Sigmoid colon (tissue), 4 donors: ENCODE data around the gene ADCY7.

Experiments
- CTCF ChIP-seq, 4 experiments: fragments of 450-650 bp in 3 of 4; fragments of 200-600 bp in 1 of 4; IDR thresholded peaks; one replicate each; pipeline ENCODE4 v1.5.1; 2016 to 2019; ENCODE audit warnings: antibody characterized with exemption in 4 of 4, mild to moderate bottlenecking in 3 of 4, moderate library complexity in 2 of 4
- EP300 ChIP-seq, 4 donors: sonication (generic); formaldehyde crosslinking; IDR thresholded peaks; one replicate each; pipeline ENCODE4 v1.6.1; 2017; ENCODE audit warnings: antibody characterized with exemption in 4 of 4
- POLR2A ChIP-seq, 2 donors: fragments of 450-650 bp; IDR thresholded peaks; one replicate each; pipeline ENCODE4 v1.6.1; 2016; ENCODE audit warnings: antibody characterized with exemption in 2 of 2, mild to moderate bottlenecking in 2 of 2, moderate library complexity in 2 of 2

GRCh38 chr16:50354082-50354481 is 87.7 kb downstream of the ADCY7 start:
- TF ChIP-seq CTCF (IDR thresholded peaks at IDR 0.05) (no peak), POLR2A (IDR thresholded peaks at IDR 0.05) (no peak), EP300 (IDR thresholded peaks at IDR 0.05) (no peak)
